Measurements from ENCODE around the gene KRTAP5-6. TPM values are rescaled to one million over a fixed set of nuclear protein-coding genes. Genes with fewer than 3 reads are reported as not detected.

Gene KRTAP5-6
- total RNA-seq, 1 donor from 2014 or later, result not detected

GRCh38 chr11:1733716-1734640, 37.0 kb downstream of the KRTAP5-6 start:
- peaks cover 28% of the 10 kb centered on the region for H3K9me3 Mint-ChIP-seq
- no peak for DNase-seq (ENCODE audit: low spot score in 2 of 2, unreplicated experiment in 2 of 2)
- no peak overlapping the region for H3K4me3 Mint-ChIP-seq
- TF ChIP-seq CTCF (IDR thresholded peaks at IDR 0.05; ENCODE audit: unreplicated experiment), result no peak
- peaks cover 3% of the 10 kb centered on the region for H3K4me1 Mint-ChIP-seq
- peaks cover 84% of the 10 kb centered on the region for H3K27me3 Mint-ChIP-seq (ENCODE audit: low read depth)
- no peak overlapping the region for H3K27ac Mint-ChIP-seq
- no peaks in the 10 kb centered on the region for H3K36me3 Mint-ChIP-seq

GRCh38 chr11:1734641-1735081, 37.7 kb downstream of the KRTAP5-6 start:
- peaks cover 85% of the 10 kb centered on the region for H3K27me3 Mint-ChIP-seq (ENCODE audit: low read depth)
- peaks cover 28% of the 10 kb centered on the region for H3K9me3 Mint-ChIP-seq
- peaks cover 3% of the 10 kb centered on the region for H3K4me1 Mint-ChIP-seq
- no peak for TF ChIP-seq CTCF (IDR thresholded peaks at IDR 0.05; ENCODE audit: unreplicated experiment)
- no peaks in the 10 kb centered on the region for H3K36me3 Mint-ChIP-seq
- H3K4me3 Mint-ChIP-seq, result no peak overlapping the region
- no peak overlapping the region for H3K27ac Mint-ChIP-seq
- no peak for DNase-seq (ENCODE audit: low spot score in 2 of 2, unreplicated experiment in 2 of 2)

GRCh38 chr11:1735271-1735670, 38.3 kb downstream of the KRTAP5-6 start:
- Mint-ChIP-seq H3K27me3 (ENCODE audit: low read depth) (peaks cover 80% of the 10 kb centered on the region), H3K9me3 (peaks cover 28% of the 10 kb centered on the region), H3K4me3 (no peak overlapping the region), H3K4me1 (peaks cover 3% of the 10 kb centered on the region), H3K36me3 (no peaks in the 10 kb centered on the region), H3K27ac (no peak overlapping the region)
- no peak for DNase-seq (ENCODE audit: low spot score in 2 of 2, unreplicated experiment in 2 of 2)
- TF ChIP-seq CTCF (IDR thresholded peaks at IDR 0.05; ENCODE audit: unreplicated experiment), result no peak

GRCh38 chr11:1736447-1736992, 39.5 kb downstream of the KRTAP5-6 start:
- TF ChIP-seq CTCF (IDR thresholded peaks at IDR 0.05; ENCODE audit: unreplicated experiment), result no peak
- Mint-ChIP-seq H3K4me3 (no peak overlapping the region), H3K27ac (no peak overlapping the region), H3K4me1 (peaks cover 3% of the 10 kb centered on the region), H3K27me3 (ENCODE audit: low read depth) (peaks cover 68% of the 10 kb centered on the region), H3K36me3 (no peaks in the 10 kb centered on the region), H3K9me3 (peaks cover 28% of the 10 kb centered on the region)
- no peak for DNase-seq (ENCODE audit: low spot score in 2 of 2, unreplicated experiment in 2 of 2)

- H3K4me1 Mint-ChIP-seq, result peaks cover 1% of the 10 kb centered on the region
- H3K27me3 Mint-ChIP-seq (ENCODE audit: low read depth), result peaks cover 61% of the 10 kb centered on the region
- H3K36me3 Mint-ChIP-seq, result no peaks in the 10 kb centered on the region
- H3K4me3 Mint-ChIP-seq, result no peak overlapping the region
- DNase-seq (ENCODE audit: low spot score in 2 of 2, unreplicated experiment in 2 of 2), result no peak
- no peak for TF ChIP-seq CTCF (IDR thresholded peaks at IDR 0.05; ENCODE audit: unreplicated experiment)
- peaks cover 28% of the 10 kb centered on the region for H3K9me3 Mint-ChIP-seq
- H3K27ac Mint-ChIP-seq, result no peak overlapping the region
Observed at GRCh38 chr11:1737080-1737757, 40.2 kb downstream of the KRTAP5-6 start.

Data from mesothelial cell of epicardium (in vitro differentiated cells).